Stimulated activated CD4-positive, alpha-beta T cell treated with anti-CD3 and anti-CD28 coated beads, TNF-alpha, amount 100 ng/mL, for 4 hours (primary cell): Measurements from ENCODE around the gene UBXN6.
A peak's percentile ranks its signal among the peaks of the same experiment; 100 is the strongest.

Experiments used
- DNase-seq, 3 experiments: peaks; one replicate each; pipeline ENCODE4 v3.0.0-alpha.2; 2020; ENCODE audit warnings: low read depth in 3 of 3

The UBXN6 gene

GRCh38 chr19:4409123-4409933 is 48.3 kb downstream of the UBXN6 start:
- DNase-seq = no peak

GRCh38 chr19:4406626-4407025 is 51.0 kb downstream of the UBXN6 start:
- no peak for DNase-seq

- no peak for DNase-seq
Observed at GRCh38 chr19:4405977-4406376, 51.6 kb downstream of the UBXN6 start.

GRCh38 chr19:4403005-4403761 is 54.4 kb downstream of the UBXN6 start:
- DNase-seq = no peak

GRCh38 chr19:4402171-4403004 is 55.2 kb downstream of the UBXN6 start, which contains the start of gene CHAF1A:
Gene CHAF1A (plus strand): TSS chr19:4402640. CDS start chr19:4402763, 123 bp downstream.
- DNase-seq = peak; percentile 95 to 98 (median 98)

- DNase-seq = no peak
Observed at GRCh38 chr19:4401769-4402170, 55.8 kb downstream of the UBXN6 start.

GRCh38 chr19:4400135-4400936 is 57.3 kb downstream of the UBXN6 start, which contains the start of gene SH3GL1:
Gene SH3GL1 (minus strand): TSS chr19:4400547. CDS start chr19:4400368, 179 bp downstream.
- peak; percentile 78 to 91 (median 90) for DNase-seq

GRCh38 chr19:4399812-4400134 is 57.8 kb downstream of the UBXN6 start:
- no peak for DNase-seq

- DNase-seq = no peak
Observed at GRCh38 chr19:4396949-4397783, 60.4 kb downstream of the UBXN6 start.
